Thyroid gland (tissue), 4 donors: ENCODE measurements around the gene GHRHR.
A peak's percentile ranks its signal among the peaks of the same experiment; 100 is the strongest.

Experiments
- POLR2A ChIP-seq, 2 donors: fragments of 450-650 bp; IDR thresholded peaks; one replicate each; pipeline ENCODE4 v1.6.1; 2017; ENCODE audit warnings: antibody characterized with exemption in 2 of 2, mild to moderate bottlenecking in 2 of 2, moderate library complexity in 1 of 2
- TF ChIP-seq, protein P1 (sequence below), 6 experiments: fragments of 200-600 bp in 3 of 6; fragments of 450-650 bp in 3 of 6; sonication (generic) in 3 of 6; IDR thresholded peaks; one replicate each; pipeline ENCODE4 v1.5.1; 2016 to 2019; ENCODE audit warnings: antibody characterized with exemption in 6 of 6, mild to moderate bottlenecking in 2 of 6, inconsistent platforms in 1 of 6, moderate library complexity in 1 of 6

- no peak for TF ChIP-seq POLR2A (IDR thresholded peaks at IDR 0.05)
- TF ChIP-seq, protein P1, sequence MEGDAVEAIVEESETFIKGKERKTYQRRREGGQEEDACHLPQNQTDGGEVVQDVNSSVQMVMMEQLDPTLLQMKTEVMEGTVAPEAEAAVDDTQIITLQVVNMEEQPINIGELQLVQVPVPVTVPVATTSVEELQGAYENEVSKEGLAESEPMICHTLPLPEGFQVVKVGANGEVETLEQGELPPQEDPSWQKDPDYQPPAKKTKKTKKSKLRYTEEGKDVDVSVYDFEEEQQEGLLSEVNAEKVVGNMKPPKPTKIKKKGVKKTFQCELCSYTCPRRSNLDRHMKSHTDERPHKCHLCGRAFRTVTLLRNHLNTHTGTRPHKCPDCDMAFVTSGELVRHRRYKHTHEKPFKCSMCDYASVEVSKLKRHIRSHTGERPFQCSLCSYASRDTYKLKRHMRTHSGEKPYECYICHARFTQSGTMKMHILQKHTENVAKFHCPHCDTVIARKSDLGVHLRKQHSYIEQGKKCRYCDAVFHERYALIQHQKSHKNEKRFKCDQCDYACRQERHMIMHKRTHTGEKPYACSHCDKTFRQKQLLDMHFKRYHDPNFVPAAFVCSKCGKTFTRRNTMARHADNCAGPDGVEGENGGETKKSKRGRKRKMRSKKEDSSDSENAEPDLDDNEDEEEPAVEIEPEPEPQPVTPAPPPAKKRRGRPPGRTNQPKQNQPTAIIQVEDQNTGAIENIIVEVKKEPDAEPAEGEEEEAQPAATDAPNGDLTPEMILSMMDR (IDR thresholded peaks at IDR 0.05): peak in 1 of 6 experiments; percentile 3
Measured at GRCh38 chr7:30983914-30984247, 20.1 kb downstream of the GHRHR start.
